ENCODE measurements around the gene MARK4. TPM values are rescaled to one million over a fixed set of nuclear protein-coding genes. Genes with fewer than 3 reads are reported as not detected.

Gene MARK4
- total RNA-seq, 2 donors from 2014 or later: 18.2 to 24.1 TPM

GRCh38 chr19:45213031-45213430, 38.0 kb upstream of the MARK4 start:
- Histone ChIP-seq H3K27me3 (peaks cover 4 to 7% of the 10 kb centered on the region in 2 donors), H3K36me3 (no peaks in the 10 kb centered on the region), H3K9me3 (no peaks in the 10 kb centered on the region), H3K4me1 (peaks cover 0 to 27% of the 10 kb centered on the region in 2 donors), H3K4me3 (no peak overlapping the region), H3K27ac (peak overlapping the region; percentile 4 to 25)
- TF ChIP-seq CTCF (IDR thresholded peaks at IDR 0.05): no peak
- DNase-seq (ENCODE audit: low spot score): no peak

- Histone ChIP-seq H3K27ac (no peak overlapping the region), H3K36me3 (no peaks in the 10 kb centered on the region), H3K27me3 (peaks cover 4 to 7% of the 10 kb centered on the region in 2 donors), H3K4me1 (peaks cover 0 to 27% of the 10 kb centered on the region in 2 donors), H3K9me3 (no peaks in the 10 kb centered on the region), H3K4me3 (no peak overlapping the region)
- TF ChIP-seq CTCF (IDR thresholded peaks at IDR 0.05): no peak
- no peak for DNase-seq (ENCODE audit: low spot score)
Observed at GRCh38 chr19:45215391-45216191, 35.5 kb upstream of the MARK4 start.

- no peak overlapping the region for H3K4me3 ChIP-seq
- no peak for DNase-seq (ENCODE audit: low spot score)
- H3K27ac ChIP-seq: no peak overlapping the region
- no peaks in the 10 kb centered on the region for H3K36me3 ChIP-seq
- peaks cover 4 to 7% of the 10 kb centered on the region in 2 donors for H3K27me3 ChIP-seq
- H3K4me1 ChIP-seq: peaks cover 0 to 27% of the 10 kb centered on the region in 2 donors
- H3K9me3 ChIP-seq: no peaks in the 10 kb centered on the region
- no peak for TF ChIP-seq CTCF (IDR thresholded peaks at IDR 0.05)
Observed at GRCh38 chr19:45216667-45217066, 34.4 kb upstream of the MARK4 start.

DNA sequence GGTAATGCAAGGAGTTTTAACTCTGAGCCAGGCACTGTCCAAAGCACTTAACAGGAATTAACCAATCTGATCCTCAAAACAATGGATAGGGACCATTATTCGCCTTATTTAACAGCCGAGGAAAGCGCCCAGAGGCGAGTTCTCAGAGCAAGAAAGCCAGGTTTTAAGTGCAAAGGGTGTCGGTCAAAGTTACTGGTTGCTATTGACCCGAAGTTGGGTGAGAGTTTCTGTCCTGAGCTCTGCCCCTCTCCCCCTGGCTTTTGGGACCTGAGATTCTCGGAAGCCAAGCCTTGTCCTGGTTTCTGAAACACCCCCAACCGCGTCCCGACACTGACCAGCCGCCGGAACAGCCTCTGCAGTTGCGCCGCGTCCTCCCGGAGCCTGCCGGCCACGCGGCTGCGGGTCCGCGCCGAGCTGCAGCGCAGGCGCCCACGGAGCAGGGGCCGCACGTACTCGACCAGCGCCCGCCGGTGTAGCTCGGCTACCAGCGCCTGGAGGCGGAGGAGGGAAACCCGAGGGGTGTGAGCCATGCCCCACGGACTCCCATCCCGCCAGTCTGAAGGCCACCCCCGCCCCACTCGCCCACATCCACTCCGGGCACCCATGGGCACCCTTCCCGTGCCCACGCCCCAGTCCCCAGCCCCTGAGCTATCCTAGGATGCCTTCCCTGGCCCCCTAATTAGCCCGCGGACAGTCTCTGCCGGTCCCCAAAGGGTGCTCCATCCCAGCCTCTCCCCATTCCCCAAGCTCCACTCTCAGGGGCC, 33.7 kb upstream of the MARK4 start:
- H3K4me1 ChIP-seq: peaks cover 0 to 27% of the 10 kb centered on the region in 2 donors
- peaks cover 4 to 7% of the 10 kb centered on the region in 2 donors for H3K27me3 ChIP-seq
- no peak overlapping the region for H3K27ac ChIP-seq
- H3K4me3 ChIP-seq: peak overlapping the region in 1 of 2 donors; percentile 9
- TF ChIP-seq CTCF (IDR thresholded peaks at IDR 0.05): no peak
- no peak for DNase-seq (ENCODE audit: low spot score)
- H3K9me3 ChIP-seq: no peaks in the 10 kb centered on the region
- no peaks in the 10 kb centered on the region for H3K36me3 ChIP-seq

- Histone ChIP-seq H3K27me3 (peaks cover 4 to 7% of the 10 kb centered on the region in 2 donors), H3K4me1 (peaks cover 0 to 22% of the 10 kb centered on the region in 2 donors), H3K36me3 (no peaks in the 10 kb centered on the region), H3K4me3 (no peak overlapping the region), H3K9me3 (no peaks in the 10 kb centered on the region), H3K27ac (no peak overlapping the region)
- no peak for DNase-seq (ENCODE audit: low spot score)
- TF ChIP-seq CTCF (IDR thresholded peaks at IDR 0.05): no peak
Observed at GRCh38 chr19:45217957-45218334, 33.1 kb upstream of the MARK4 start.

All from right atrium auricular region (tissue), 2 donors.